Activated T-helper 1 cell treated with Interleukin-2 at 50 U/mL for 16 hours (primary cell): ENCODE measurements around the gene C11orf42.

Experiments
- DNase-seq: peaks from one replicate; pipeline ENCODE4 v3.0.0-alpha.2; 2020; ENCODE audit warnings: low read depth

Gene C11orf42

GRCh38 chr11:6258141-6258540, 52.8 kb downstream of the C11orf42 start:
- DNase-seq: no peak

- DNase-seq: no peak
These were observed 53.3 kb downstream of the C11orf42 start for GRCh38 chr11:6258571-6259081.

DNA sequence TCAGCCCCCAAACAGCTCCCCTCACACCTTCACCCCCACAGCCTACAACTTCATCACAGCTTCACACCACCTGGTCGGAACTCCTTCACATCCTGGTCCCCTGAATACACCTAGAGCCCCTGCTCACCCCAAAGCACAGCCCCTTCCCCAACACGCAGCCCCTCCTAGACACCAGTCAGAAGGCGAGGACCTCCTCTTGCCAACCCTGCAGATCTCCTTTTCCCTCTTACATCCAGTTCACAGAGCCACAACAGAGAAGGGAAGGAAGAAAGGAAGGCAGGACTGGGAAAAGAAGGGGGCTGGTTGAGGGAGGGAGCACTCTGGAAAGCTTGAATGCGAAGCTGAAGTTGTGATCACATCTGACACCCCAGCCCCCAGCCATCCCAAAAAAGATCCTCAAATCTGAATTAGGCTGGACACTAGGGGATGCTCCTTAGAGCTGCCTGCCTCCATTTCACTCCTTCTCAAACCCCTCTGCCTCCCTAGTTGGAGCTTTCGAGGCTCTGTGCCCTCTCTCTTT, 54.9 kb downstream of the C11orf42 start:
- no peak for DNase-seq
